Lung (tissue), 12 donors: ENCODE results near the gene BUD23. TPM values are rescaled to one million over a fixed set of nuclear protein-coding genes. Genes with fewer than 3 reads are reported as not detected.
"Not testable (repeated sequence)": the region's sequence is repeated elsewhere in the genome, so short reads cannot be mapped to it uniquely, and the experiment has no call there.

Source experiments
- ATAC-seq: fragments of 200-7000 bp; cut with Tn5 transposase; one replicate; pipeline ENCODE4 v1.9.1; 2020; ENCODE audit warnings: moderate number of reproducible peaks; ENCODE audit not compliant: insufficient read depth, low FRiP score
- DNase-seq, 3 donors: peaks; one replicate each; pipeline ENCODE4 v3.0.0-alpha.2; 2013 to 2017
- H3K27ac ChIP-seq, 2 donors: one replicate each; pipeline ENCODE4 v1.5.1; 2013; ENCODE audit warnings: mild to moderate bottlenecking in 2 of 2, moderate library complexity in 2 of 2, control low read depth in 1 of 2, inconsistent platforms in 1 of 2, low read depth in 1 of 2, low read length in 1 of 2
- H3K27me3 ChIP-seq, 3 donors: one replicate each; pipeline ENCODE4 v1.5.1; 2013; ENCODE audit warnings: low read length in 2 of 3; ENCODE audit not compliant: control insufficient read depth in 3 of 3, insufficient read depth in 3 of 3
- H3K36me3 ChIP-seq, 4 donors: one replicate each; pipeline ENCODE4 v1.5.1; 2013; ENCODE audit warnings: low read length in 4 of 4, mild to moderate bottlenecking in 1 of 4, moderate library complexity in 1 of 4; ENCODE audit not compliant: control insufficient read depth in 4 of 4, insufficient read depth in 4 of 4
- H3K4me1 ChIP-seq, 5 donors: one replicate each; pipeline ENCODE4 v1.5.1; 2013; ENCODE audit warnings: low read length in 5 of 5, mild to moderate bottlenecking in 2 of 5, moderate library complexity in 1 of 5; ENCODE audit not compliant: control insufficient read depth in 5 of 5, insufficient read depth in 5 of 5
- H3K4me3 ChIP-seq: one replicate; pipeline ENCODE4 v1.5.1; 2013; ENCODE audit warnings: mild to moderate bottlenecking, control low read depth, moderate library complexity
- H3K9ac ChIP-seq, 2 donors: one replicate each; pipeline ENCODE4 v1.5.1; 2013; ENCODE audit warnings: low read length in 2 of 2, control low read depth in 1 of 2; ENCODE audit not compliant: insufficient read depth in 1 of 2
- H3K9me3 ChIP-seq, 4 donors: one replicate each; pipeline ENCODE4 v1.5.1; 2013; ENCODE audit warnings: low read length in 3 of 4, mild to moderate bottlenecking in 1 of 4, moderate library complexity in 1 of 4; ENCODE audit not compliant: control insufficient read depth in 4 of 4, insufficient read depth in 3 of 4
- WGBS, 2 donors: extraction: QIAGEN DNeasy Blood & Tissue Kit; methylation state at CpG; one replicate each; pipeline ENCODE4 v1.1.7; 2013; 5-methylcytosine and 5-hydroxymethylcytosine counted together
- polyA plus RNA-seq, 2 donors: library from polyadenylated mRNA; stranded (reverse); fragments of 200-250 nt; gene quantifications; one replicate each; pipeline ENCODE4 v1.2.1, GENCODE V29; 2013
- total RNA-seq, 2 donors: library from RNA; depleted of rRNA in 1 of 2; stranded (reverse); fragments of >200 nt in 1 of 2; gene quantifications; one replicate each; pipeline ENCODE4 v1.2.1, GENCODE V29; 2014 to 2021
- TF ChIP-seq, protein P1 (sequence below): IDR thresholded peaks from 2 replicates; pipeline ENCODE4 v1.5.1; 2012; ENCODE audit warnings: mild to moderate bottlenecking; ENCODE audit errors: control extremely low read depth, extremely low read depth
- donor health status: control.
- donor health status: control.
- donor health status: Bipolar disorder and iron deficiency.
- donor health status: healthy.
- donor health status: DM: yes; HTN: yes; CAD: no.

The BUD23 gene
- total and polyA plus RNA-seq, 4 donors: 33.5 to 118 (median 74.2) TPM

DNA sequence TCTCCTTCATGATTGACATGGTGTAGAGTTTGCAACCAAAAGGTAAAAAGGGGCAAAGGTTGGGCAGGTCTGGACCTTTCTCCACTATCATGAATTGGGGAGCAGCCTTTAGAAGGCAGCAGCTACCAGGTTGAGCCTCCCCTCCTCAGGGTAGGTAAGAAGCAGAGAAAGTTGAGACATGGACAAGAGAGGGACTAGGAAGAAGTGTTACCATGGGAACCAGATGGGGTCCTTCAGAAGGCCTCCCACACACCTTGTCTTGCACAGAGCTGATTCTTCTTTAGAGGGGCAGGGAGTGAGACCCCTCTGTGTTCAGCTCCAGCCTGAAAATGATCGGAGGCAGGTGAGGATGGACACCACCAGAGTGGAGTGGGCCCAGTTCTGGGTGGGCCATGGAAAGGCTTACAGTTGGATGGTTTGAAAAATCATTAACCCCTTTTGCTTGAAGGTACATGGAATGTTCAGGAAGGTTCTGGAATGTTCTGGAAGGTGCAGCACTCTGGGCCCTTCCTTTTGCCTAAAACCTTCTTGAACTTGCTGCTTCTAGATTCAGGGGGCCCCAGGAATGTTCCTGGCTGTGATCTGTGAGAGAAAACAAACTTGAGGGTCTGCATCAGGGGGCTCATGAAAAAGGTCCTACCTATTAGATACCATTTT lies 8.8 kb upstream of the BUD23 start:
- WGBS, 2 donors: 83 to 95% methylated on average over 1 of the region's 1 CpG

DNA sequence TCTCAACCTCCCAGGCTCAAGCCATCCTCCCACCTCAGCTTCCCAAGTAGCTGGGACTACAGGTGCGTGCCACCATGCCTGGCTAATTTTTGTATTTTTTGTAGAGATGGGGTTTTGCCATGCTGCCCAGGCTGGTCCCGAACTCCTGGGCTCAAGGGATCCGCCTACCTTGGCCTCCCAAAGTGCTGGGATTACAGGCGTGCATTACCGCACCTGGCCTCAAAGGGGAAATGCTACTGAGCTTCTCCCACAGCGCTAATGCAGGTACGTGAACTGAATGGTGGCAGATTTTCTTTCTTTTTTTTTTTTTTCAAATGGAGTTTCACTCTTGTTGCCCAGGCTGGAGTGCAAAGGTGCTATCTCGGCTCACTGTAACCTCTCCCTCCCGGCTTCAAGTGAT lies 7.3 kb upstream of the BUD23 start:
- H3K9me3 ChIP-seq, ATAC-seq, H3K27me3 ChIP-seq, H3K4me3 ChIP-seq, DNase-seq, H3K4me1 ChIP-seq, H3K27ac ChIP-seq, H3K9ac ChIP-seq: not testable (repeated sequence)
- 86 to 88% methylated on average over 9 of the region's 9 CpGs for WGBS, 2 donors
- H3K36me3 ChIP-seq: peaks cover 0 to 15% (median 9%) of the 10 kb centered on the region in 4 donors

More for the DNA sequence above, 8.8 kb upstream of the BUD23 start:
- Histone ChIP-seq H3K4me3 (no peak overlapping the region), H3K27me3 (no peaks in the 10 kb centered on the region), H3K27ac (no peak overlapping the region), H3K9me3 (no peaks in the 10 kb centered on the region), H3K9ac (no peak overlapping the region), H3K4me1 (peaks cover 0 to 7% (median 0%) of the 10 kb centered on the region in 5 donors), H3K36me3 (peaks cover 0 to 15% (median 8%) of the 10 kb centered on the region in 4 donors)
- TF ChIP-seq, protein P1, sequence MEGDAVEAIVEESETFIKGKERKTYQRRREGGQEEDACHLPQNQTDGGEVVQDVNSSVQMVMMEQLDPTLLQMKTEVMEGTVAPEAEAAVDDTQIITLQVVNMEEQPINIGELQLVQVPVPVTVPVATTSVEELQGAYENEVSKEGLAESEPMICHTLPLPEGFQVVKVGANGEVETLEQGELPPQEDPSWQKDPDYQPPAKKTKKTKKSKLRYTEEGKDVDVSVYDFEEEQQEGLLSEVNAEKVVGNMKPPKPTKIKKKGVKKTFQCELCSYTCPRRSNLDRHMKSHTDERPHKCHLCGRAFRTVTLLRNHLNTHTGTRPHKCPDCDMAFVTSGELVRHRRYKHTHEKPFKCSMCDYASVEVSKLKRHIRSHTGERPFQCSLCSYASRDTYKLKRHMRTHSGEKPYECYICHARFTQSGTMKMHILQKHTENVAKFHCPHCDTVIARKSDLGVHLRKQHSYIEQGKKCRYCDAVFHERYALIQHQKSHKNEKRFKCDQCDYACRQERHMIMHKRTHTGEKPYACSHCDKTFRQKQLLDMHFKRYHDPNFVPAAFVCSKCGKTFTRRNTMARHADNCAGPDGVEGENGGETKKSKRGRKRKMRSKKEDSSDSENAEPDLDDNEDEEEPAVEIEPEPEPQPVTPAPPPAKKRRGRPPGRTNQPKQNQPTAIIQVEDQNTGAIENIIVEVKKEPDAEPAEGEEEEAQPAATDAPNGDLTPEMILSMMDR: no peak
- DNase-seq (no peak), ATAC-seq (no peak)

GRCh38 chr7:73678862-73679261 lies 4.5 kb upstream of the BUD23 start:
- ATAC-seq (no peak), DNase-seq (no peak)
- no peak overlapping the region for H3K9ac ChIP-seq
- peaks cover 0 to 11% (median 6%) of the 10 kb centered on the region in 4 donors for H3K36me3 ChIP-seq
- no peak overlapping the region for H3K4me3 ChIP-seq
- WGBS, 2 donors: 70 to 86% methylated on average over 6 of the region's 6 CpGs
- peaks cover 7 to 20% (median 16%) of the 10 kb centered on the region in 5 donors for H3K4me1 ChIP-seq
- TF ChIP-seq, protein P1: no peak
- no peaks in the 10 kb centered on the region for H3K27me3 ChIP-seq
- H3K9me3 ChIP-seq: no peaks in the 10 kb centered on the region
- H3K27ac ChIP-seq: no peak overlapping the region

GRCh38 chr7:73679709-73680108 lies 3.7 kb upstream of the BUD23 start:
- Histone ChIP-seq H3K36me3 (peaks cover 0 to 11% (median 6%) of the 10 kb centered on the region in 4 donors), H3K27me3 (no peaks in the 10 kb centered on the region), H3K27ac (peak overlapping the region in 1 of 2 donors; percentile 26), H3K4me1 (peaks cover 7 to 22% (median 17%) of the 10 kb centered on the region in 5 donors), H3K4me3 (no peak overlapping the region), H3K9ac (no peak overlapping the region), H3K9me3 (no peaks in the 10 kb centered on the region)
- TF ChIP-seq, protein P1: no peak
- 85 to 98% methylated on average over 2 of the region's 2 CpGs for WGBS, 2 donors
- DNase-seq (no peak), ATAC-seq (no peak)
